B cell (primary cell): ENCODE measurements around the gene SESTD1.

ENCODE experiments used
- CTCF ChIP-seq: fragments of 200-600 bp; IDR thresholded peaks from one replicate; pipeline ENCODE4 v1.8.0; 2022; ENCODE audit warnings: antibody characterized with exemption, mild to moderate bottlenecking
- EZH2 ChIP-seq: IDR thresholded peaks from 2 replicates; pipeline ENCODE4 v1.6.1; 2012; ENCODE audit warnings: borderline replicate concordance, low read depth, mild to moderate bottlenecking, moderate library complexity, low read length; ENCODE audit not compliant: insufficient read depth, poor library complexity, severe bottlenecking

- no peak for TF ChIP-seq CTCF
- no peak for TF ChIP-seq EZH2
Observed at GRCh38 chr2:179247318-179248023, 17.2 kb downstream of the SESTD1 start.
